Endothelial cell of umbilical vein (primary cell): ENCODE results near the gene ELOVL6. TPM values are rescaled to one million over a fixed set of nuclear protein-coding genes. Genes with fewer than 3 reads are reported as not detected.

Source experiments
- BruUV-seq: library from RNA; stranded (reverse); fragments of 400-500 nt; replicated peaks from 2 replicates; lab custom pipeline; 2021; lab: Mats Ljungman, UMichigan
- CTCF ChIA-PET: fragments of 300-600, 350-600 bp; sonication (Branson Sonifier 250); formaldehyde crosslinking; loops from one replicate; lab custom pipeline; 2021; ENCODE audit warnings: antibody characterized with exemption, inconsistent platforms; lab: Charles Lee
- POLR2A ChIA-PET: fragments of 300-600, 350-600 bp; sonication (Branson Sonifier 250); formaldehyde crosslinking; loops from one replicate; lab custom pipeline; 2021; ENCODE audit warnings: antibody characterized with exemption, inconsistent platforms; lab: Charles Lee
- DNase-seq: peaks from one replicate; pipeline ENCODE4 v3.0.0-alpha.2; 2011; ENCODE audit warnings: low read depth, low spot score
- FAIRE-seq: peaks from 2 replicates; lab custom pipeline; 2011; peaks lifted over from hg19 to GRCh38; lab: Jason Lieb, UNC
- H2AFZ ChIP-seq: 2 replicates; pipeline ENCODE4 v1.6.0; 2012; ENCODE audit warnings: low read depth, low read length, control low read depth, inconsistent platforms
- H3K27ac ChIP-seq: 2 replicates; pipeline ENCODE4 v1.5.1; 2011; ENCODE audit warnings: low read depth, mild to moderate bottlenecking, control low read depth, low read length, moderate library complexity; ENCODE audit not compliant: insufficient read depth
- H3K27me3 ChIP-seq, 2 experiments: 2 replicates each; pipeline versions ENCODE4 v1.6.0 to v1.6.1; 2011; ENCODE audit warnings: low read length in 2 of 2, mixed read lengths in 1 of 2; ENCODE audit not compliant: control insufficient read depth in 2 of 2, insufficient read depth in 2 of 2
- H3K36me3 ChIP-seq, 2 experiments: 2 replicates in 1 of 2; 3 replicates in 1 of 2; pipeline ENCODE4 v1.5.1; 2011; ENCODE audit warnings: low read length in 2 of 2, mild to moderate bottlenecking in 1 of 2, moderate library complexity in 1 of 2; ENCODE audit not compliant: control insufficient read depth in 2 of 2, insufficient read depth in 2 of 2; ENCODE audit errors: extremely low read depth in 1 of 2
- H3K4me1 ChIP-seq: 3 replicates; pipeline ENCODE4 v1.5.1; 2011; ENCODE audit warnings: mild to moderate bottlenecking, low read length; ENCODE audit not compliant: control insufficient read depth, insufficient read depth; ENCODE audit errors: extremely low read depth
- H3K4me2 ChIP-seq: 2 replicates; pipeline ENCODE4 v1.6.1; 2011; ENCODE audit warnings: low read length, control low read depth, mixed read lengths; ENCODE audit not compliant: insufficient read depth
- H3K4me3 ChIP-seq, 3 experiments: fragments of 200-600 bp in 1 of 3; sonication (generic), shearing (Covaris generic) in 1 of 3; replicated peaks in 1 of 3; 2 replicates each; pipeline ENCODE4 v1.5.1; 2011 to 2016; ENCODE audit warnings: control low read depth in 3 of 3, low read length in 3 of 3, mild to moderate bottlenecking in 2 of 3, inconsistent platforms in 1 of 3, low read depth in 1 of 3, moderate library complexity in 1 of 3; ENCODE audit not compliant: insufficient read depth in 1 of 3
- H3K79me2 ChIP-seq: 2 replicates; pipeline ENCODE4 v1.6.0; 2012; ENCODE audit warnings: low read length, inconsistent platforms; ENCODE audit not compliant: control insufficient read depth, insufficient read depth
- H3K9ac ChIP-seq: replicated peaks from 2 replicates; pipeline ENCODE3; 2011; ENCODE audit warnings: low read length, control low read depth; ENCODE audit not compliant: insufficient read depth; ENCODE audit errors: extremely low read depth
- H3K9me1 ChIP-seq: replicated peaks from 3 replicates; pipeline ENCODE4 v1.6.0; 2011; ENCODE audit warnings: mild to moderate bottlenecking, low read length; ENCODE audit not compliant: control insufficient read depth, insufficient read depth; ENCODE audit errors: extremely low read depth
- H3K9me3 ChIP-seq: replicated peaks from 2 replicates; pipeline ENCODE4 v1.5.1; 2012; ENCODE audit warnings: low read length, inconsistent platforms; ENCODE audit not compliant: control insufficient read depth, insufficient read depth
- H4K20me1 ChIP-seq: replicated peaks from 2 replicates; pipeline ENCODE3; 2011; ENCODE audit warnings: mild to moderate bottlenecking, low read length; ENCODE audit not compliant: control insufficient read depth, insufficient read depth; ENCODE audit errors: extremely low read depth
- CTCF ChIP-seq, 2 donors: IDR thresholded peaks; 1 replicate in 1 of 2; 2 replicates in 1 of 2; pipeline ENCODE4 v1.5.1; 2011; ENCODE audit warnings: low read length in 2 of 2, mild to moderate bottlenecking in 2 of 2, moderate library complexity in 2 of 2, control low read depth in 1 of 2, inconsistent platforms in 1 of 2, low read depth in 1 of 2; ENCODE audit not compliant: insufficient read depth in 1 of 2; ENCODE audit errors: extremely low read depth in 1 of 2
- EZH2 ChIP-seq: IDR thresholded peaks from 2 replicates; pipeline ENCODE4 v1.6.1; 2012; ENCODE audit warnings: borderline replicate concordance, low read depth, mild to moderate bottlenecking, moderate library complexity, low read length, inconsistent platforms; ENCODE audit not compliant: severe bottlenecking
- FOS ChIP-seq: IDR thresholded peaks from 2 replicates; pipeline ENCODE4 v1.6.1; 2011; ENCODE audit warnings: mild to moderate bottlenecking, low read length, moderate library complexity, borderline replicate concordance; ENCODE audit not compliant: insufficient read depth
- GATA2 ChIP-seq: IDR thresholded peaks from 2 replicates; pipeline ENCODE4 v1.7.0; 2011; ENCODE audit warnings: low read depth, mild to moderate bottlenecking, moderate library complexity, mixed read lengths, low read length; ENCODE audit not compliant: insufficient read length, insufficient read depth
- JUN ChIP-seq: IDR thresholded peaks from 2 replicates; pipeline ENCODE4 v1.6.1; 2011; ENCODE audit warnings: borderline replicate concordance, low read depth; ENCODE audit not compliant: insufficient read length, insufficient read depth
- MAX ChIP-seq: IDR thresholded peaks from 2 replicates; pipeline ENCODE4 v1.6.1; 2011; ENCODE audit not compliant: insufficient read depth, insufficient read length
- MYC ChIP-seq: IDR thresholded peaks from one replicate; pipeline ENCODE4 v1.6.1; 2011; ENCODE audit warnings: mild to moderate bottlenecking, low read depth, low read length
- POLR2A ChIP-seq: IDR thresholded peaks from 2 replicates; pipeline ENCODE4 v1.6.1; 2012; ENCODE audit warnings: low read depth, mild to moderate bottlenecking, control low read depth, low read length
- POLR2AphosphoS5 ChIP-seq: IDR thresholded peaks from 2 replicates; pipeline ENCODE4 v1.6.1; 2012; ENCODE audit warnings: low read depth, mild to moderate bottlenecking, control low read depth, low read length, moderate library complexity; ENCODE audit not compliant: insufficient read depth
- dilution Hi-C: fragments of 300-500 bp; cut with MboI; formaldehyde crosslinking; loops from one replicate; pipeline ENCODE4 v1.15.0; 2019; ENCODE audit warnings: low sequenced_read_pairs; ENCODE audit not compliant: extremely low pct_ligation_motif_present
- intact Hi-C: fragments of 100-400 bp; cut with micrococcal nuclease; formaldehyde crosslinking; loops from one replicate; pipeline ENCODE4 v1.10.0; 2022
- polyA plus RNA-seq, 4 experiments: library from polyadenylated mRNA; depleted of rRNA in 3 of 4; stranded (reverse) in 3 of 4; unstranded in 1 of 4; fragments of >200 nt; gene quantifications; 2 replicates each; pipeline versions ENCODE4 v1.2.1 to v1.2.3, GENCODE V29; 2011 to 2012; ENCODE audit warnings: missing spikeins in 1 of 4
- total RNA-seq: library from RNA; stranded (reverse); gene quantifications from 2 replicates; pipeline ENCODE4 v1.2.3, GENCODE V29; 2021

The ELOVL6 gene
- total and polyA plus RNA-seq, 2 donors (not counting 3 experiments of a cell fraction or from before 2014, with no cell fraction given) = 6.4 to 26.1 TPM

GRCh38 chr4:110002326-110002725 lies 196.1 kb downstream of the ELOVL6 start:
- no peak for TF ChIP-seq POLR2A
- TF ChIP-seq MAX = no peak
- TF ChIP-seq POLR2AphosphoS5 = no peak
- no peak for TF ChIP-seq MYC
- TF ChIP-seq EZH2 = no peak
- TF ChIP-seq GATA2 = no peak
- CTCF ChIA-PET = interaction anchor here (1.0 to 19.1 kb wide), 2 partner anchors 313 to 511 kb away, joined by 4 to 527 read pairs; no protein-coding TSS in a partner anchor
- no TSS peak for BruUV-seq

GRCh38 chr4:109999585-109999912 lies 198.9 kb downstream of the ELOVL6 start:
- no peaks in the 10 kb centered on the region for H3K9me1 ChIP-seq
- H2AFZ ChIP-seq = no peak overlapping the region
- H3K4me2 ChIP-seq = no peak overlapping the region
- H3K4me3 ChIP-seq = no peak overlapping the region
- H3K36me3 ChIP-seq = no peaks in the 10 kb centered on the region
- dilution Hi-C loops (no loop called here), intact Hi-C loops (loop anchor here (1.0 to 2.0 kb wide), 2 partner anchors 517 to 1631 kb away; no protein-coding TSS in a partner anchor)
- H3K9ac ChIP-seq = no peak overlapping the region
- FAIRE-seq (no peak), DNase-seq (no peak)
- POLR2A ChIA-PET = no interaction called here
- H4K20me1 ChIP-seq = no peaks in the 10 kb centered on the region
- CTCF ChIA-PET = interaction anchor here (0.7 to 19.1 kb wide), 11 partner anchors 10 to 1631 kb away, joined by 3 to 527 read pairs (median 5); no protein-coding TSS in a partner anchor
- TF ChIP-seq MAX (no peak), JUN (no peak), MYC (no peak), CTCF (IDR thresholded peaks at IDR 0.05; ENCODE audit: extremely low read depth in 1 of 2, insufficient read depth in 1 of 2, low read depth in 1 of 2, low read length in 2 of 2) (no peak), EZH2 (no peak), GATA2 (no peak), FOS (no peak), POLR2AphosphoS5 (no peak), POLR2A (no peak)
- no peaks in the 10 kb centered on the region for H3K4me1 ChIP-seq
- no TSS peak for BruUV-seq
- no peaks in the 10 kb centered on the region for H3K9me3 ChIP-seq
- H3K79me2 ChIP-seq = no peaks in the 10 kb centered on the region
- H3K27ac ChIP-seq = no peak overlapping the region
- peaks cover 10 to 12% of the 10 kb centered on the region in 2 experiments for H3K27me3 ChIP-seq

More at GRCh38 chr4:110002326-110002725, 196.1 kb downstream of the ELOVL6 start:
- no peak overlapping the region for H2AFZ ChIP-seq
- no peaks in the 10 kb centered on the region for H3K4me1 ChIP-seq
- dilution Hi-C loops = no loop called here
- no peak for FAIRE-seq
- DNase-seq = no peak
- POLR2A ChIA-PET = no interaction called here
- no peaks in the 10 kb centered on the region for H4K20me1 ChIP-seq
- no peaks in the 10 kb centered on the region for H3K9me3 ChIP-seq
- H3K4me2 ChIP-seq = no peak overlapping the region
- no peak overlapping the region for H3K27ac ChIP-seq
- intact Hi-C loops = no loop called here
- H3K27me3 ChIP-seq = peaks cover 7 to 10% of the 10 kb centered on the region in 2 experiments
- no peak overlapping the region for H3K4me3 ChIP-seq
- H3K36me3 ChIP-seq = no peaks in the 10 kb centered on the region
- H3K9ac ChIP-seq = no peak overlapping the region
- H3K9me1 ChIP-seq = no peaks in the 10 kb centered on the region
- H3K79me2 ChIP-seq = no peaks in the 10 kb centered on the region
